Endothelial cell (in vitro differentiated cells): ENCODE measurements around the gene GLIPR1. TPM values are rescaled to one million over a fixed set of nuclear protein-coding genes. Genes with fewer than 3 reads are reported as not detected.

Source experiments
- DNase-seq: peaks from one replicate; pipeline ENCODE4 v3.0.0; 2021; ENCODE audit warnings: low spot score
- H3K27ac Mint-ChIP-seq: one replicate; pipeline ENCODE4 v1.8.0; 2021; ENCODE audit warnings: mixed read lengths, inconsistent platforms; ENCODE audit not compliant: unreplicated experiment
- H3K27me3 Mint-ChIP-seq: one replicate; pipeline ENCODE4 v1.8.0; 2021; ENCODE audit warnings: mild to moderate bottlenecking, moderate library complexity, mixed read lengths, inconsistent platforms; ENCODE audit not compliant: unreplicated experiment
- H3K36me3 Mint-ChIP-seq: one replicate; pipeline ENCODE4 v1.8.0; 2021; ENCODE audit warnings: mild to moderate bottlenecking, low read depth, mixed read lengths, inconsistent platforms; ENCODE audit not compliant: unreplicated experiment
- H3K4me1 Mint-ChIP-seq: one replicate; pipeline ENCODE4 v1.8.0; 2021; ENCODE audit warnings: mild to moderate bottlenecking, mixed read lengths, inconsistent platforms; ENCODE audit not compliant: unreplicated experiment
- H3K4me3 Mint-ChIP-seq: one replicate; pipeline ENCODE4 v1.8.0; 2021; ENCODE audit warnings: mild to moderate bottlenecking, mixed read lengths, inconsistent platforms; ENCODE audit not compliant: unreplicated experiment
- H3K9me3 Mint-ChIP-seq: one replicate; pipeline ENCODE4 v1.8.0; 2021; ENCODE audit warnings: mixed read lengths, inconsistent platforms; ENCODE audit not compliant: unreplicated experiment
- CTCF ChIP-seq: fragments of 200-600 bp; sonication (generic); IDR thresholded peaks from one replicate; pipeline ENCODE4 v1.5.0; 2021; ENCODE audit warnings: antibody characterized with exemption; ENCODE audit not compliant: unreplicated experiment
- total RNA-seq: library from RNA; stranded (reverse); fragmentation: NEBNext Ultra II Directional; extraction: Animal tissue kit (Norgen Biotek cat#: 25700); gene quantifications from one replicate; pipeline ENCODE4 v1.2.1, GENCODE V29; 2021; ENCODE audit not compliant: unreplicated experiment

Gene GLIPR1
- total RNA-seq, 1 donor from 2014 or later: 0.38 TPM

GRCh38 chr12:75477137-75477536 lies 3.4 kb upstream of the GLIPR1 start:
- H3K4me3 Mint-ChIP-seq: no peak overlapping the region
- H3K27me3 Mint-ChIP-seq: peaks cover 1% of the 10 kb centered on the region
- no peaks in the 10 kb centered on the region for H3K36me3 Mint-ChIP-seq
- TF ChIP-seq CTCF: no peak
- no peaks in the 10 kb centered on the region for H3K9me3 Mint-ChIP-seq
- H3K27ac Mint-ChIP-seq: no peak overlapping the region
- no peak for DNase-seq
- H3K4me1 Mint-ChIP-seq: no peaks in the 10 kb centered on the region

- no peak for TF ChIP-seq CTCF
- Mint-ChIP-seq H3K4me3 (no peak overlapping the region), H3K4me1 (no peaks in the 10 kb centered on the region), H3K9me3 (no peaks in the 10 kb centered on the region), H3K27me3 (peaks cover 1% of the 10 kb centered on the region), H3K27ac (no peak overlapping the region), H3K36me3 (no peaks in the 10 kb centered on the region)
- no peak for DNase-seq
Observed at GRCh38 chr12:75478116-75478794, 2.3 kb upstream of the GLIPR1 start.

- Mint-ChIP-seq H3K4me1 (no peaks in the 10 kb centered on the region), H3K9me3 (no peaks in the 10 kb centered on the region), H3K4me3 (no peak overlapping the region), H3K36me3 (no peaks in the 10 kb centered on the region), H3K27ac (no peak overlapping the region), H3K27me3 (peaks cover 1% of the 10 kb centered on the region)
- DNase-seq: no peak
- TF ChIP-seq CTCF: no peak
Observed at GRCh38 chr12:75479963-75480461, 543 bp upstream of the GLIPR1 start.

GRCh38 chr12:75481013-75481705 lies 604 bp downstream of the GLIPR1 start:
- peaks cover 1% of the 10 kb centered on the region for H3K27me3 Mint-ChIP-seq
- H3K9me3 Mint-ChIP-seq: no peaks in the 10 kb centered on the region
- H3K4me1 Mint-ChIP-seq: no peaks in the 10 kb centered on the region
- H3K27ac Mint-ChIP-seq: no peak overlapping the region
- H3K4me3 Mint-ChIP-seq: no peak overlapping the region
- no peak for TF ChIP-seq CTCF
- no peak for DNase-seq
- H3K36me3 Mint-ChIP-seq: no peaks in the 10 kb centered on the region

- no peaks in the 10 kb centered on the region for H3K36me3 Mint-ChIP-seq
- peaks cover 1% of the 10 kb centered on the region for H3K27me3 Mint-ChIP-seq
- H3K27ac Mint-ChIP-seq: no peak overlapping the region
- H3K4me1 Mint-ChIP-seq: no peaks in the 10 kb centered on the region
- no peak for DNase-seq
- TF ChIP-seq CTCF: no peak
- no peaks in the 10 kb centered on the region for H3K9me3 Mint-ChIP-seq
- H3K4me3 Mint-ChIP-seq: no peak overlapping the region
Observed at GRCh38 chr12:75481774-75482173, 1.2 kb downstream of the GLIPR1 start.
